Uterus (tissue), 4 donors: ENCODE results near the gene VCX. TPM values are rescaled to one million over a fixed set of nuclear protein-coding genes. Genes with fewer than 3 reads are reported as not detected.

Source experiments
- DNase-seq, 2 donors: peaks; one replicate each; pipeline ENCODE4 v3.0.0-alpha.2; 2019 to 2020
- H3K27ac ChIP-seq, 2 donors: fragments of 200-600 bp; sonication (generic); 1 replicate in 1 of 2; 2 replicates in 1 of 2; pipeline ENCODE4 v1.5.1; 2016 to 2018
- H3K27me3 ChIP-seq, 2 donors: fragments of 200-600 bp; sonication (generic); one replicate each; pipeline ENCODE4 v1.5.1; 2018 to 2019; ENCODE audit warnings: control low read depth in 1 of 2
- H3K36me3 ChIP-seq, 2 donors: fragments of 200-600 bp; sonication (generic); one replicate each; pipeline ENCODE4 v1.5.1; 2019; ENCODE audit warnings: control low read depth in 1 of 2
- H3K4me1 ChIP-seq, 2 donors: fragments of 200-600 bp; sonication (generic); one replicate each; pipeline ENCODE4 v1.5.1; 2018 to 2019; ENCODE audit warnings: control low read depth in 1 of 2
- H3K4me3 ChIP-seq, 2 donors: fragments of 200-600 bp; sonication (generic); 1 replicate in 1 of 2; 2 replicates in 1 of 2; pipeline ENCODE4 v1.5.1; 2018 to 2019; ENCODE audit warnings: mild to moderate bottlenecking in 1 of 2
- H3K9me3 ChIP-seq, 2 donors: fragments of 200-600 bp; sonication (generic); one replicate each; pipeline ENCODE4 v1.5.1; 2019; ENCODE audit warnings: control low read depth in 1 of 2
- POLR2A ChIP-seq, 2 donors: fragments of 450-650 bp; IDR thresholded peaks; one replicate each; pipeline ENCODE4 v1.6.1; 2016; ENCODE audit warnings: antibody characterized with exemption in 2 of 2, mild to moderate bottlenecking in 1 of 2, moderate library complexity in 1 of 2
- intact Hi-C: fragments of 100-400 bp; cut with DNase I; formaldehyde crosslinking; loops from one replicate; pipeline ENCODE4 v1.15.1; 2023; ENCODE audit warnings: low total_unique reads
- total RNA-seq, 4 donors: library from RNA; depleted of rRNA in 3 of 4; stranded (reverse); fragments of >200 nt in 3 of 4; gene quantifications; one replicate each; pipeline versions ENCODE4 v1.1.0 to v1.2.4, GENCODE V29; 2014 to 2023
- TF ChIP-seq, protein P1 (sequence below), 4 experiments: fragments of 200-600 bp in 2 of 4; fragments of 450-650 bp in 2 of 4; sonication (generic) in 2 of 4; IDR thresholded peaks; one replicate each; pipeline ENCODE4 v1.5.1; 2016 to 2019; ENCODE audit warnings: antibody characterized with exemption in 4 of 4, mild to moderate bottlenecking in 2 of 4, moderate library complexity in 1 of 4
- donor health status: DM: yes; HTN: yes; CAD: no.

Gene VCX
- total RNA-seq, 4 donors from 2014 or later, result 0.76 TPM; not detected in 3

- no peaks in the 10 kb centered on the region for H3K9me3 ChIP-seq
- H3K4me1 ChIP-seq, result no peaks in the 10 kb centered on the region
- H3K4me3 ChIP-seq, result no peak overlapping the region
- intact Hi-C loops, result no loop called here
- no peaks in the 10 kb centered on the region for H3K36me3 ChIP-seq
- H3K27ac ChIP-seq, result no peak overlapping the region
- no peaks in the 10 kb centered on the region for H3K27me3 ChIP-seq
- DNase-seq, result no peak
- no peak for TF ChIP-seq POLR2A (IDR thresholded peaks at IDR 0.05)
- TF ChIP-seq, protein P1, sequence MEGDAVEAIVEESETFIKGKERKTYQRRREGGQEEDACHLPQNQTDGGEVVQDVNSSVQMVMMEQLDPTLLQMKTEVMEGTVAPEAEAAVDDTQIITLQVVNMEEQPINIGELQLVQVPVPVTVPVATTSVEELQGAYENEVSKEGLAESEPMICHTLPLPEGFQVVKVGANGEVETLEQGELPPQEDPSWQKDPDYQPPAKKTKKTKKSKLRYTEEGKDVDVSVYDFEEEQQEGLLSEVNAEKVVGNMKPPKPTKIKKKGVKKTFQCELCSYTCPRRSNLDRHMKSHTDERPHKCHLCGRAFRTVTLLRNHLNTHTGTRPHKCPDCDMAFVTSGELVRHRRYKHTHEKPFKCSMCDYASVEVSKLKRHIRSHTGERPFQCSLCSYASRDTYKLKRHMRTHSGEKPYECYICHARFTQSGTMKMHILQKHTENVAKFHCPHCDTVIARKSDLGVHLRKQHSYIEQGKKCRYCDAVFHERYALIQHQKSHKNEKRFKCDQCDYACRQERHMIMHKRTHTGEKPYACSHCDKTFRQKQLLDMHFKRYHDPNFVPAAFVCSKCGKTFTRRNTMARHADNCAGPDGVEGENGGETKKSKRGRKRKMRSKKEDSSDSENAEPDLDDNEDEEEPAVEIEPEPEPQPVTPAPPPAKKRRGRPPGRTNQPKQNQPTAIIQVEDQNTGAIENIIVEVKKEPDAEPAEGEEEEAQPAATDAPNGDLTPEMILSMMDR (IDR thresholded peaks at IDR 0.05), result no peak
Observed at GRCh38 chrX:7889680-7890079, 46.7 kb downstream of the VCX start.

DNA sequence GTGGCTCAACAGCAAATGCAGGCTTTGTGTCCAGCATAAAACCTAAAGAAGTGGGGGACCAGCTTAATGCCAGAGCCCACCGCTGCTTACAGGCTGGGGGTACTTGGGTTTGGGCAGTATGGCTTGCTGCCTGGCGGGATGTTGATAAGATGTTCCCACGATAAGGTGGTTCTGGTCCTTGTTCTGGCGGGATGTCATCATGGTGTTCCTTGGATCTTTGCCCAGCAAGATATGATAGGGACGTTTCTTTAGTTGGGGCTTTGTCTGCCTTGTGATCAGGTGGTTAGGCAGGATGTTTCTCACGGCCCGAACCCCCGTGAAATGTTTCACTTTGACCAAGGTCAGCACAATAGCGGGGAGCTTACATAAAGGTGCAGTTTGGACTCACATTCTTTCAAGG, 49.0 kb downstream of the VCX start:
- TF ChIP-seq, protein P1 (IDR thresholded peaks at IDR 0.05), result no peak
- TF ChIP-seq POLR2A (IDR thresholded peaks at IDR 0.05), result no peak
- DNase-seq, result no peak
- no peak overlapping the region for H3K27ac ChIP-seq
- intact Hi-C loops, result no loop called here
- H3K9me3 ChIP-seq, result no peaks in the 10 kb centered on the region
- H3K4me1 ChIP-seq, result no peaks in the 10 kb centered on the region
- H3K36me3 ChIP-seq, result no peaks in the 10 kb centered on the region
- no peaks in the 10 kb centered on the region for H3K27me3 ChIP-seq
- no peak overlapping the region for H3K4me3 ChIP-seq

Other genes starting within 250 kb of the VCX start
- 10 to 100 TPM in 3 of 4 donors, 1 to 10 TPM in 1; 1.8 to 17.4 (median 11.3) TPM for gene PNPLA4, start 84.2 kb downstream of the VCX start, total RNA-seq